ENCODE measurements around the gene MYLK3. TPM values are rescaled to one million over a fixed set of nuclear protein-coding genes. Genes with fewer than 3 reads are reported as not detected.

The MYLK3 gene
- total RNA-seq, 4 donors from 2014 or later: not detected

GRCh38 chr16:46720619-46721018, 27.5 kb downstream of the MYLK3 start:
- H3K4me1 ChIP-seq: no peaks in the 10 kb centered on the region
- TF ChIP-seq CTCF (IDR thresholded peaks at IDR 0.05): no peak
- no peak for TF ChIP-seq POLR2A (IDR thresholded peaks at IDR 0.05)
- no peaks in the 10 kb centered on the region for H3K9me3 ChIP-seq
- H3K27ac ChIP-seq: no peak overlapping the region
- no peak overlapping the region for H3K4me3 ChIP-seq
- no peaks in the 10 kb centered on the region for H3K36me3 ChIP-seq
- no peak for DNase-seq
- no peaks in the 10 kb centered on the region for H3K27me3 ChIP-seq

GRCh38 chr16:46719528-46719927, 28.6 kb downstream of the MYLK3 start:
- DNase-seq: no peak
- H3K4me1 ChIP-seq: no peaks in the 10 kb centered on the region
- no peak overlapping the region for H3K27ac ChIP-seq

GRCh38 chr16:46718214-46718613, 29.9 kb downstream of the MYLK3 start:
- H3K36me3 ChIP-seq: no peaks in the 10 kb centered on the region
- no peak overlapping the region for H3K27ac ChIP-seq
- TF ChIP-seq POLR2A (IDR thresholded peaks at IDR 0.05): no peak
- TF ChIP-seq CTCF (IDR thresholded peaks at IDR 0.05): no peak
- no peaks in the 10 kb centered on the region for H3K9me3 ChIP-seq
- no peaks in the 10 kb centered on the region for H3K4me1 ChIP-seq
- no peaks in the 10 kb centered on the region for H3K27me3 ChIP-seq
- no peak overlapping the region for H3K4me3 ChIP-seq
- DNase-seq: no peak

More at GRCh38 chr16:46719528-46719927, 28.6 kb downstream of the MYLK3 start:
- no peaks in the 10 kb centered on the region for H3K27me3 ChIP-seq
- H3K4me3 ChIP-seq: no peak overlapping the region
- no peaks in the 10 kb centered on the region for H3K9me3 ChIP-seq
- no peaks in the 10 kb centered on the region for H3K36me3 ChIP-seq
- no peak for TF ChIP-seq CTCF (IDR thresholded peaks at IDR 0.05)
- TF ChIP-seq POLR2A (IDR thresholded peaks at IDR 0.05): no peak

GRCh38 chr16:46717692-46718091, 30.5 kb downstream of the MYLK3 start:
- Histone ChIP-seq H3K4me1 (no peaks in the 10 kb centered on the region), H3K27ac (no peak overlapping the region), H3K27me3 (no peaks in the 10 kb centered on the region), H3K4me3 (no peak overlapping the region), H3K9me3 (no peaks in the 10 kb centered on the region), H3K36me3 (no peaks in the 10 kb centered on the region)
- no peak for DNase-seq
- TF ChIP-seq CTCF (IDR thresholded peaks at IDR 0.05) (no peak), POLR2A (IDR thresholded peaks at IDR 0.05) (no peak)

- H3K4me3 ChIP-seq: no peak overlapping the region
Measured at GRCh38 chr16:46715769-46716305, 32.3 kb downstream of the MYLK3 start.

More at GRCh38 chr16:46715769-46716305, 32.3 kb downstream of the MYLK3 start:
- TF ChIP-seq CTCF (IDR thresholded peaks at IDR 0.05): no peak
- Histone ChIP-seq H3K4me1 (no peaks in the 10 kb centered on the region), H3K9me3 (no peaks in the 10 kb centered on the region), H3K27ac (no peak overlapping the region), H3K36me3 (no peaks in the 10 kb centered on the region), H3K27me3 (no peaks in the 10 kb centered on the region)
- no peak for DNase-seq
